Measurements from ENCODE around the gene SSBP4.

GRCh38 chr19:18470787-18471186, 51.6 kb downstream of the SSBP4 start:
- TF ChIP-seq EZH2 (IDR thresholded peaks at IDR 0.05; ENCODE audit: borderline replicate concordance, low read depth, low read length, severe bottlenecking) (no peak), CTCF (IDR thresholded peaks at IDR 0.05; ENCODE audit: borderline replicate concordance, extremely low read depth, low read length, poor library complexity, severe bottlenecking) (no peak)
